ENCODE results near the gene RYR1.

GRCh38 chr19:38614289-38614688 lies 180.8 kb downstream of the RYR1 start:
- TF ChIP-seq CTCF (conservative IDR thresholded peaks at IDR 0.05; ENCODE audit: low read length) (no peak), EZH2phosphoT487 (IDR thresholded peaks at IDR 0.05; ENCODE audit: borderline replicate concordance, low read depth, low read length) (no peak)

All from OCI-LY7 (cell line).